Spleen (tissue), 11 donors: ENCODE results near the gene FAM240A. TPM values are rescaled to one million over a fixed set of nuclear protein-coding genes. Genes with fewer than 3 reads are reported as not detected.
A peak's percentile ranks its signal among the peaks of the same experiment; 100 is the strongest.

ENCODE experiments used
- DNase-seq: peaks from one replicate; pipeline ENCODE4 v3.0.0-alpha.2; 2020
- H3K27ac ChIP-seq, 8 donors: fragments of 200-600 bp; sonication (generic) in 7 of 8; 1 replicate in 4 of 8; 2 replicates in 4 of 8; pipeline versions ENCODE4 v1.5.0 to v1.8.0; 2016 to 2021; ENCODE audit warnings: inconsistent platforms in 4 of 8, mild to moderate bottlenecking in 4 of 8, moderate library complexity in 1 of 8
- H3K27me3 ChIP-seq, 7 donors: fragments of 200-600 bp; sonication (generic) in 6 of 7; replicated peaks in 1 of 7; 1 replicate in 4 of 7; 2 replicates in 3 of 7; pipeline versions ENCODE4 v1.5.0 to v1.8.0; 2016 to 2021; ENCODE audit warnings: inconsistent platforms in 3 of 7, mild to moderate bottlenecking in 1 of 7
- H3K36me3 ChIP-seq, 6 donors: fragments of 200-600 bp; sonication (generic) in 5 of 6; 1 replicate in 4 of 6; 2 replicates in 2 of 6; pipeline versions ENCODE4 v1.5.0 to v1.8.0; 2016 to 2021; ENCODE audit warnings: inconsistent platforms in 2 of 6
- H3K4me1 ChIP-seq, 6 donors: fragments of 200-600 bp; sonication (generic) in 5 of 6; 1 replicate in 3 of 6; 2 replicates in 3 of 6; pipeline versions ENCODE4 v1.5.0 to v1.8.0; 2016 to 2021; ENCODE audit warnings: inconsistent platforms in 3 of 6
- H3K4me3 ChIP-seq, 8 donors: fragments of 200-600 bp; sonication (generic) in 7 of 8; 1 replicate in 4 of 8; 2 replicates in 4 of 8; pipeline versions ENCODE4 v1.5.0 to v1.8.0; 2016 to 2021; ENCODE audit warnings: inconsistent platforms in 4 of 8, mild to moderate bottlenecking in 4 of 8, moderate library complexity in 2 of 8
- H3K9me3 ChIP-seq, 8 donors: fragments of 200-600 bp; sonication (generic) in 7 of 8; 1 replicate in 4 of 8; 2 replicates in 4 of 8; pipeline versions ENCODE4 v1.5.0 to v1.8.0; 2016 to 2021; ENCODE audit warnings: inconsistent platforms in 4 of 8
- POLR2A ChIP-seq, 3 donors: fragments of 450-650 bp; IDR thresholded peaks; one replicate each; pipeline ENCODE4 v1.5.1; 2017; ENCODE audit warnings: antibody characterized with exemption in 3 of 3, mild to moderate bottlenecking in 1 of 3
- POLR2AphosphoS5 ChIP-seq, 3 donors: sonication (generic); formaldehyde crosslinking; IDR thresholded peaks; one replicate each; pipeline ENCODE4 v1.5.1; 2017; ENCODE audit warnings: antibody characterized with exemption in 3 of 3
- WGBS, 5 donors: extraction: QIAGEN DNeasy Blood & Tissue Kit in 3 of 5; methylation state at CpG; one replicate each; pipeline versions ENCODE4 v1.1.5 to v1.1.7; 2013 to 2018; 5-methylcytosine and 5-hydroxymethylcytosine counted together
- intact Hi-C: fragments of 100-400 bp; cut with DNase I; formaldehyde crosslinking; loops from one replicate; pipeline ENCODE4 v1.15.0; 2023; ENCODE audit warnings: low total_unique reads
- polyA plus RNA-seq, 3 donors: library from polyadenylated mRNA; stranded (reverse); fragments of 200-250 nt; gene quantifications; one replicate each; pipeline ENCODE4 v1.2.1, GENCODE V29; 2013
- total RNA-seq, 7 donors: library from RNA; depleted of rRNA in 3 of 7; stranded (reverse); fragments of >200 nt in 3 of 7; fragmentation: NEBNext Ultra II Directional in 4 of 7; extraction: Animal tissue kit (Norgen Biotek cat#: 25700) in 4 of 7; gene quantifications; one replicate each; pipeline versions ENCODE4 v1.1.0 to v1.2.1, GENCODE V29; 2016 to 2021
- TF ChIP-seq, protein P1 (sequence below), 11 experiments: fragments of 200-600 bp in 7 of 11; fragments of 450-650 bp in 4 of 11; sonication (generic) in 4 of 11; IDR thresholded peaks in 8 of 11; conservative IDR thresholded peaks in 3 of 11; 1 replicate in 7 of 11; 2 replicates in 4 of 11; pipeline versions ENCODE4 v1.4.0 to v1.8.0; 2016 to 2021; ENCODE audit warnings: antibody characterized with exemption in 11 of 11, inconsistent platforms in 4 of 11, mild to moderate bottlenecking in 1 of 11
- donor health status: healthy with polysubstance abuse.
- donor health status: DM: no; HTN: no; CAD: no; lungs with moderate emphysema.
- donor health status: DM: no; HTN: no; CAD: no.
- donor health status: Bipolar disorder and iron deficiency.
- donor health status: healthy.
- donor health status: DM: no; HTN: no; CAD: no.
- donor health status: DM: yes; HTN: yes; CAD: no.

Gene FAM240A
- total and polyA plus RNA-seq, 10 donors, result 0.13 TPM; not detected in 9

DNA sequence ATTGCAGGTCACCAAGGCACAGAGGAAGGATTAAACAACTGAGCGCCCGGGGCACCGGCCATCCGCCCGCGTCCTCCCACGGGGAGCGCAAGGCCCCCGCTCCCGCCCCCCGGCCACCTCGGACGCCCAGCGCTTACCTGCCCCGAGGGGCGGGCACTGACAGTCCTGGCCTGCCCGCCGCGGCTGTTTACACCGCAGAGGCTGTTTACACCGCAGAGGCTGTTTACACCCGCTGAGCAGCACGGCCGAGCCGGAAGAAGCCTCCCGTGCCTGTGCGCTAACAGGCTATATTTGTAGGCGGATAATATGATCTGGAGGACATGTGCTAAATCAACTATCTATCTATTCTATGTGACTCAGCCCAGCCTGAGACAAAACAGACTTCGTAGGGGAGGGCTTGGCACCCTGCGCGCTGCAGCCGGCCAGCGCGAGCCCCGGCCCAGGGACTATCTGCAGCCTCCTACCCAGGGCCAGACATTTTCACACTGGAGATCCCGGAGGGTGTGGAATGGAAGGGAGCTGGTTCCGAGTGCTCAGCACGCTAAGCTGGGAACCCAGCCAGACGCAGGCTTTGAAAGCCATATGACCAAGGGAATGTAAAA, 46.2 kb upstream of the FAM240A start, which contains the start of gene LRRC2:
LRRC2 (minus strand) TSS at position 263 of the 602 bp plus-strand sequence. CDS start 14,711 bp downstream, outside the sequence.
- Histone ChIP-seq H3K9me3 (peaks cover 0 to 9% (median 3%) of the 10 kb centered on the region in 8 donors), H3K4me3 (peak within 1 kb of the TSS; percentile 40 to 69 (median 51)), H3K27me3 (peaks cover 0 to 31% (median 11%) of the 10 kb centered on the region in 7 donors), H3K36me3 (no peaks in the 10 kb centered on the region), H3K27ac (peak within 1 kb of the TSS; percentile 4 to 85 (median 67)), H3K4me1 (peaks cover 7 to 26% (median 18%) of the 10 kb centered on the region in 6 donors)
- 4 to 15% (median 4%) methylated on average over 6 to 39 of the region's 39 CpGs for WGBS, 5 donors
- TF ChIP-seq POLR2A (IDR thresholded peaks at IDR 0.05) (peak in 1 of 3 donors; percentile 46), POLR2AphosphoS5 (IDR thresholded peaks at IDR 0.05) (peak; percentile 10 to 75 (median 55))
- TF ChIP-seq, protein P1, sequence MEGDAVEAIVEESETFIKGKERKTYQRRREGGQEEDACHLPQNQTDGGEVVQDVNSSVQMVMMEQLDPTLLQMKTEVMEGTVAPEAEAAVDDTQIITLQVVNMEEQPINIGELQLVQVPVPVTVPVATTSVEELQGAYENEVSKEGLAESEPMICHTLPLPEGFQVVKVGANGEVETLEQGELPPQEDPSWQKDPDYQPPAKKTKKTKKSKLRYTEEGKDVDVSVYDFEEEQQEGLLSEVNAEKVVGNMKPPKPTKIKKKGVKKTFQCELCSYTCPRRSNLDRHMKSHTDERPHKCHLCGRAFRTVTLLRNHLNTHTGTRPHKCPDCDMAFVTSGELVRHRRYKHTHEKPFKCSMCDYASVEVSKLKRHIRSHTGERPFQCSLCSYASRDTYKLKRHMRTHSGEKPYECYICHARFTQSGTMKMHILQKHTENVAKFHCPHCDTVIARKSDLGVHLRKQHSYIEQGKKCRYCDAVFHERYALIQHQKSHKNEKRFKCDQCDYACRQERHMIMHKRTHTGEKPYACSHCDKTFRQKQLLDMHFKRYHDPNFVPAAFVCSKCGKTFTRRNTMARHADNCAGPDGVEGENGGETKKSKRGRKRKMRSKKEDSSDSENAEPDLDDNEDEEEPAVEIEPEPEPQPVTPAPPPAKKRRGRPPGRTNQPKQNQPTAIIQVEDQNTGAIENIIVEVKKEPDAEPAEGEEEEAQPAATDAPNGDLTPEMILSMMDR (IDR thresholded peaks at IDR 0.05 in 8 of 11, conservative IDR thresholded peaks at IDR 0.05 in 3 of 11), result no peak
- intact Hi-C loops, result no loop called here
- peak; percentile 76 for DNase-seq

DNA sequence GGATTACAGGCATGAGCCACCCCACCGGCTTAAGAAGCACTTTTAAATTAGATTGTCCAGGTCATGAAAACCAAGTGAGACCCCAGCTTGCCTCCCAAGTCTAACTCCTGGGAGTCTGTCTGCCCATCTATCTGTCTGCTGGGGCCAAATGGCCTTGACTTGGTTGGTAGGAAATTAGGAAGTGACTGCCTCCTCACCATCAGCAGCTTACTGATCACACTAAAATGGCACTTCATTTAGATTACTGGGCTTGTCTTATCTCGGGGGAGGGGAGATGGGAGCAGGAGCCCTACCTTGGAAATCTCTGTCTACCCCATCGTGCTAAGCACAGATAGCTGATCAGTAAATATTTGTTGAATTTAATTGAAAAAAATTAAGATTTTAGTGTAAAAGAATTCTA, 40.6 kb upstream of the FAM240A start:
- H3K4me3 ChIP-seq, result no peak overlapping the region
- TF ChIP-seq, protein P1 (IDR thresholded peaks at IDR 0.05 in 8 of 11, conservative IDR thresholded peaks at IDR 0.05 in 3 of 11), result no peak
- TF ChIP-seq POLR2A (IDR thresholded peaks at IDR 0.05) (no peak), POLR2AphosphoS5 (IDR thresholded peaks at IDR 0.05) (no peak)
- intact Hi-C loops, result no loop called here
- H3K27me3 ChIP-seq, result peaks cover 0 to 11% (median 0%) of the 10 kb centered on the region in 7 donors
- 78 to 92% (median 81%) methylated on average over 3 of the region's 3 CpGs for WGBS, 5 donors
- peaks cover 0 to 18% (median 7%) of the 10 kb centered on the region in 6 donors for H3K4me1 ChIP-seq
- no peaks in the 10 kb centered on the region for H3K36me3 ChIP-seq
- DNase-seq, result no peak
- no peaks in the 10 kb centered on the region for H3K9me3 ChIP-seq
- H3K27ac ChIP-seq, result no peak overlapping the region

- TF ChIP-seq, protein P1 (IDR thresholded peaks at IDR 0.05 in 8 of 11, conservative IDR thresholded peaks at IDR 0.05 in 3 of 11), result no peak
- TF ChIP-seq POLR2A (IDR thresholded peaks at IDR 0.05) (no peak), POLR2AphosphoS5 (IDR thresholded peaks at IDR 0.05) (no peak)
- H3K9me3 ChIP-seq, result no peaks in the 10 kb centered on the region
- DNase-seq, result no peak
- intact Hi-C loops, result no loop called here
- no peaks in the 10 kb centered on the region for H3K36me3 ChIP-seq
- no peak overlapping the region for H3K27ac ChIP-seq
- H3K4me3 ChIP-seq, result no peak overlapping the region
- WGBS, 5 donors, result 68 to 77% (median 69%) methylated on average over 4 of the region's 4 CpGs
- peaks cover 0 to 13% (median 0%) of the 10 kb centered on the region in 7 donors for H3K27me3 ChIP-seq
- peaks cover 0 to 21% (median 10%) of the 10 kb centered on the region in 6 donors for H3K4me1 ChIP-seq
These were observed 38.6 kb upstream of the FAM240A start for GRCh38 chr3:46573701-46574100.

DNA sequence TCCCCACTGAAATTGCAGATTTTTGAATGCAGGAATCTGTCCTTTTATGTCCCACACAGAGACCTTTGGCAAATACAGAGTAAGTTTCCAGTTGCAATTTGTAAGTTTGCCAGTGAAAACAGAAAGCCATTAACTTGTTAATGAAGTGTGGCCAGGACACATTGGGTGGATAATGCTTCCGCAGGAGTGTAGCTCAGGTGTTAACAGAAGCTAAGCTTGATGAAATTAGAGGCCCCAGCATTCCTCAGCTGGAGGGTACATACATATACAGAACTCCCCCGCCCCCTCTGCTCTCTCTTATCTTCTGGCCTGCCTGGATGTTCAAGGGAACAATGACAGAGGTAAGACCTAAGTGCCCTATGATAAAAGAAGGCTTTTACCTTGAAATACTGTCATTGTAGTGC, 38.1 kb upstream of the FAM240A start:
- intact Hi-C loops, result no loop called here
- no peaks in the 10 kb centered on the region for H3K36me3 ChIP-seq
- TF ChIP-seq POLR2AphosphoS5 (IDR thresholded peaks at IDR 0.05) (no peak), POLR2A (IDR thresholded peaks at IDR 0.05) (no peak)
- TF ChIP-seq, protein P1 (IDR thresholded peaks at IDR 0.05 in 8 of 11, conservative IDR thresholded peaks at IDR 0.05 in 3 of 11), result no peak
- peaks cover 0 to 13% (median 0%) of the 10 kb centered on the region in 7 donors for H3K27me3 ChIP-seq
- H3K27ac ChIP-seq, result no peak overlapping the region
- peaks cover 0 to 21% (median 13%) of the 10 kb centered on the region in 6 donors for H3K4me1 ChIP-seq
- H3K4me3 ChIP-seq, result no peak overlapping the region
- WGBS, 5 donors, result 85 to 98% (median 93%) methylated on average over 2 of the region's 2 CpGs
- no peak for DNase-seq
- no peaks in the 10 kb centered on the region for H3K9me3 ChIP-seq
